ENCODE results near the gene RAB44. TPM values are rescaled to one million over a fixed set of nuclear protein-coding genes. Genes with fewer than 3 reads are reported as not detected.
A peak's percentile ranks its signal among the peaks of the same experiment; 100 is the strongest.

Gene RAB44
- total and polyA plus RNA-seq, 2 of the 13 experiments (the other 11 are each of a cell fraction or from before 2014, with no cell fraction given) = not detected

- TF ChIP-seq ATF4 (CRISPR knock-in tag; IDR thresholded peaks at IDR 0.05) (0 out of 4 replicates have a peak, but pooled peaks of 1 of the 2 experiments have one; percentile 19), ZFY (CRISPR knock-in tag; IDR thresholded peaks at IDR 0.05) (no peak), GABPA (IDR thresholded peaks at IDR 0.05; ENCODE audit: low read depth, low read length) (no peak), GABPA (CRISPR knock-in tag; IDR thresholded peaks at IDR 0.05; ENCODE audit: low read depth) (0 out of 2 replicates have a peak, but pooled peaks have one; percentile 15), PREB (CRISPR knock-in tag; IDR thresholded peaks at IDR 0.05) (0 out of 2 replicates have a peak, but pooled peaks have one; percentile 9), SIX4 (CRISPR knock-in tag; IDR thresholded peaks at IDR 0.05) (peak; percentile 48; the same call in 1 of the 2 replicates), ZNF441 (CRISPR knock-in tag; IDR thresholded peaks at IDR 0.05; ENCODE audit: borderline replicate concordance) (no peak), TFAP4 (IDR thresholded peaks at IDR 0.05; ENCODE audit: borderline replicate concordance, low read depth) (peak; percentile 84), WIZ (CRISPR knock-in tag; IDR thresholded peaks at IDR 0.05) (peak; percentile 7; the same call in 1 of the 2 replicates), ZUFSP (CRISPR knock-in tag; IDR thresholded peaks at IDR 0.05; ENCODE audit: borderline replicate concordance) (no peak), ARID5B (CRISPR knock-in tag; IDR thresholded peaks at IDR 0.05) (peak; percentile 37), SNAPC4 (CRISPR knock-in tag; IDR thresholded peaks at IDR 0.05) (no peak), ZC3H4 (CRISPR knock-in tag; IDR thresholded peaks at IDR 0.05; ENCODE audit: borderline replicate concordance) (no peak), ARID2 (CRISPR knock-in tag; IDR thresholded peaks at IDR 0.05; ENCODE audit: borderline replicate concordance) (peak; percentile 16; the same call in 1 of the 2 replicates)
These were observed 15.1 kb upstream of the RAB44 start (continued) for GRCh38 chr6:36682328-36683144.
